GM13976 (cell line): ENCODE data around the gene GLB1L3.

Experiments
- DNase-seq: peaks from one replicate; pipeline ENCODE4 v3.0.0; 2012; ENCODE audit warnings: low spot score
- CTCF ChIP-seq: IDR thresholded peaks from 2 replicates; pipeline ENCODE4 v1.5.1; 2012; ENCODE audit warnings: borderline replicate concordance, mild to moderate bottlenecking; ENCODE audit not compliant: insufficient read depth; ENCODE audit errors: extremely low read depth, missing control alignments, control extremely low read depth
- in situ Hi-C: fragments of 300-500 bp; cut with MboI; formaldehyde crosslinking; loops from one replicate; pipeline ENCODE4 v1.12.0; 2022; ENCODE audit warnings: low sequenced_read_pairs, mixed read lengths, inconsistent platforms; ENCODE audit not compliant: unreplicated experiment

GLB1L3 gene

GRCh38 chr11:134355136-134355535, 79.0 kb downstream of the GLB1L3 start:
- no peak for TF ChIP-seq CTCF
- in situ Hi-C loops = no loop called here
- no peak for DNase-seq

- in situ Hi-C loops = no loop called here
- no peak for DNase-seq
- TF ChIP-seq CTCF = no peak
These were observed 79.5 kb downstream of the GLB1L3 start for GRCh38 chr11:134355656-134356055.

- DNase-seq = no peak
- TF ChIP-seq CTCF = no peak
- in situ Hi-C loops = no loop called here
These were observed 80.7 kb downstream of the GLB1L3 start for GRCh38 chr11:134356656-134357544.

GRCh38 chr11:134357545-134357839, 81.3 kb downstream of the GLB1L3 start:
- no peak for DNase-seq
- no peak for TF ChIP-seq CTCF

GRCh38 chr11:134358165-134358855, 82.1 kb downstream of the GLB1L3 start:
- in situ Hi-C loops = no loop called here
- DNase-seq = no peak
- no peak for TF ChIP-seq CTCF

More at GRCh38 chr11:134357545-134357839, 81.3 kb downstream of the GLB1L3 start:
- in situ Hi-C loops = no loop called here

- TF ChIP-seq CTCF = no peak
- DNase-seq = no peak
- in situ Hi-C loops = no loop called here
These were observed 82.8 kb downstream of the GLB1L3 start for GRCh38 chr11:134358856-134359490.
